D721Med (cell line): Measurements from ENCODE around the gene RASGRP1.

Experiments used
- DNase-seq: peaks from one replicate; pipeline ENCODE4 v3.0.0; 2011; ENCODE audit warnings: low spot score; ENCODE audit not compliant: insufficient read length
- FAIRE-seq: peaks from 2 replicates; lab custom pipeline; 2011; peaks lifted over from hg19 to GRCh38; lab: Jason Lieb, UNC
- CTCF ChIP-seq: IDR thresholded peaks from 2 replicates; pipeline ENCODE4 v1.5.1; 2012; ENCODE audit warnings: mild to moderate bottlenecking, control low read depth; ENCODE audit not compliant: insufficient read depth; ENCODE audit errors: missing control alignments

Gene RASGRP1

GRCh38 chr15:38564557-38565286 lies at the start of gene RASGRP1:
RASGRP1 (minus strand) TSS chr15:38564814; CDS start chr15:38564628, 186 bp downstream.
- FAIRE-seq (no peak), DNase-seq (no peak)
- TF ChIP-seq CTCF, result no peak

- DNase-seq (no peak), FAIRE-seq (no peak)
- no peak for TF ChIP-seq CTCF
Observed at GRCh38 chr15:38613085-38613484, 48.5 kb upstream of the RASGRP1 start.

- FAIRE-seq (no peak), DNase-seq (no peak)
- no peak for TF ChIP-seq CTCF
Observed at GRCh38 chr15:38612159-38612863, 47.7 kb upstream of the RASGRP1 start.

GRCh38 chr15:38611228-38611627 lies 46.6 kb upstream of the RASGRP1 start:
- DNase-seq (no peak), FAIRE-seq (no peak)
- TF ChIP-seq CTCF, result no peak

GRCh38 chr15:38610748-38611147 lies 46.1 kb upstream of the RASGRP1 start:
- no peak for FAIRE-seq
- no peak for TF ChIP-seq CTCF
- DNase-seq, result no peak

GRCh38 chr15:38609097-38609738 lies 44.6 kb upstream of the RASGRP1 start:
- no peak for TF ChIP-seq CTCF
- no peak for DNase-seq
- FAIRE-seq, result no peak
